Activated T-cell treated with anti-CD3 and anti-CD28 coated beads, Interleukin-2, amount 50 U/mL, for 4 hours (primary cell): ENCODE results near the gene DAP. TPM values are rescaled to one million over a fixed set of nuclear protein-coding genes. Genes with fewer than 3 reads are reported as not detected.
"Not testable (repeated sequence)": the region's sequence is repeated elsewhere in the genome, so short reads cannot be mapped to it uniquely, and the experiment has no call there.

Source experiments
- ATAC-seq, 2 donors: fragments of 200-7000 bp; cut with Tn5 transposase; one replicate each; pipeline ENCODE4 v1.10.0; 2021
- DNase-seq: peaks from one replicate; pipeline ENCODE4 v3.0.0-alpha.2; 2020
- H3K27me3 Mint-ChIP-seq: one replicate; pipeline ENCODE4 v1.8.0; 2021; ENCODE audit warnings: low read depth, mixed read lengths
- H3K36me3 Mint-ChIP-seq: one replicate; pipeline ENCODE4 v1.8.0; 2022; ENCODE audit warnings: mixed read lengths; ENCODE audit not compliant: insufficient read depth
- H3K4me1 Mint-ChIP-seq: one replicate; pipeline ENCODE4 v1.8.0; 2021; ENCODE audit warnings: low read depth, mixed read lengths
- H3K4me3 Mint-ChIP-seq: one replicate; pipeline ENCODE4 v1.8.0; 2021; ENCODE audit warnings: mild to moderate bottlenecking, moderate library complexity, mixed read lengths
- H3K9me3 Mint-ChIP-seq: one replicate; pipeline ENCODE4 v1.8.0; 2021; ENCODE audit warnings: mixed read lengths
- total RNA-seq, 3 donors: library from RNA; stranded (reverse); gene quantifications; one replicate each; pipeline ENCODE4 v1.2.1, GENCODE V29; 2021

DAP gene
- total RNA-seq, 3 donors from 2014 or later = 40.2 to 46.1 (median 42.7) TPM

DNA sequence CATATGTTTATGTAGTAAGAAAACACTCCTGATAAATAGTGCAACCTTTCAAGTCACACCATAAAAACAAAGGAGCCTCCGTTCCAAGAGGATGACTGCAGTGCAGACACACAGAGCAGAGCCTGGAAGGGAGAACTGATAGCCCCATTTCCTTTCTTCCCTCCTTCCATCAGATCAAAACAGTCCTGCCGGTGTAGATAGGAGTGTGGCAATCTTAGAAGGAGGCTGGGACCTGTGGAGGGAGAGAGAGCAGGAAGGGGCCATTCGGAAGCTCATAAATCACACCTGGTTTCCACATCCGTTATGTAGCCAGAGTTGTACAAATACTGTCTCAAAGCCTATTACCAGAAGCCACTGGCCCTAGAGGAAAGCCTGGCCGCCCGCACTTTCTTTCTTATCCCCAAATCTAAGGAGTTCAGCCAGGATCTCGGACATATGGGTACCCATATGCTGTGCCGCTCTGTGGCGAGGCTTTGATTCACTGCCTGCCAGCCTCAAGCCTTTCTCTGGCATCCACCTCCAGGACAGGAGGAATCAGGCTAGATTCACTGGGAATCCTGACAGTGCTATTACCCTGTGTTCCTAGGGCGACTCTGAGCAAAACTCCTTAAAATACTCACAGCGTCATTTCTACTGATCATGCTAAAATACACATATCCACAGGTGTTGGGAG is 26.9 kb downstream of the DAP start:
- no peaks in the 10 kb centered on the region for H3K27me3 Mint-ChIP-seq
- H3K9me3 Mint-ChIP-seq = no peaks in the 10 kb centered on the region
- no peak overlapping the region for H3K4me3 Mint-ChIP-seq
- no peak for DNase-seq
- peaks cover 17% of the 10 kb centered on the region for H3K36me3 Mint-ChIP-seq
- no peak for ATAC-seq
- peaks cover 12% of the 10 kb centered on the region for H3K4me1 Mint-ChIP-seq

DNA sequence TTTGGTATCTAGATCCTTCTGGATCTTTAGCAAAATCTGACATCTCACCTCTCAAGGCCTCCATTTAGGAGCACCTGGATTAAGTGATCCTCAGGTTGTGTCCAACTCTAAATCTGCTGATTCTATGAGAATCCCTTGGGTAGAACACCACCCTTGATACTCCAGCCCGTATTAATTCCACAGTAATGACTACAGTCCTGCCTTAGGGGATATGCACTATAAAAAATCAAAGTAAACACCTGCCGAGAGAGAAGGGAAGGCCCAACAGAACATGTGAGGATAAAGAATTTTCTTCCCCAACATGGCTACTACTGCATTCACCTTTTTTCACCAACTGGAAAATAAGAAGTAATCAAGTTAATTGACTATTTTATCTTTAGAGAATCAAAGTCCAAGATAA is 27.6 kb downstream of the DAP start:
- DNase-seq (no peak), ATAC-seq (no peak)
- Mint-ChIP-seq H3K4me1 (peaks cover 11% of the 10 kb centered on the region), H3K27me3 (no peaks in the 10 kb centered on the region), H3K9me3 (no peaks in the 10 kb centered on the region), H3K36me3 (peaks cover 16% of the 10 kb centered on the region), H3K4me3 (no peak overlapping the region)

DNA sequence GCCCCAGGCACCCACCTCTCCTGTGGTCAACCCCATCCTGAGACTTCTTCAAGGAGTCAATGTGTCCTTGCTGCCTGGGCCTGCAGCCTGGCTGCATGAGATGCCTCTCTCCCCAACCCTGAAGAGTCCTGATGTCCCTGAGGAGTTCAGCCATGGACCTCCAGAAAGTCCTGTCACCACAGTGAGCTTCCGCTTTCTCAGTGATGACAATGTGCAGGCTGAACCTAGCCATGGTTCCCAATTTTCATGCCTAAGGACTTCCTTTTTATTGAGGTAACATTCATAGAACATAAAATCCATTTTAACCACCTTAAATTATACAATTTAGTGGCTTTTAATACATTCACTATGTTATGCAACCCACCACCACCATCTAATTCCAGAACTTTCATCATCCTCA is 29.1 kb downstream of the DAP start:
- H3K27me3 Mint-ChIP-seq = no peaks in the 10 kb centered on the region
- ATAC-seq (no peak), DNase-seq (no peak)
- H3K36me3 Mint-ChIP-seq = peaks cover 17% of the 10 kb centered on the region
- peaks cover 14% of the 10 kb centered on the region for H3K4me1 Mint-ChIP-seq
- no peaks in the 10 kb centered on the region for H3K9me3 Mint-ChIP-seq
- H3K4me3 Mint-ChIP-seq = no peak overlapping the region

DNA sequence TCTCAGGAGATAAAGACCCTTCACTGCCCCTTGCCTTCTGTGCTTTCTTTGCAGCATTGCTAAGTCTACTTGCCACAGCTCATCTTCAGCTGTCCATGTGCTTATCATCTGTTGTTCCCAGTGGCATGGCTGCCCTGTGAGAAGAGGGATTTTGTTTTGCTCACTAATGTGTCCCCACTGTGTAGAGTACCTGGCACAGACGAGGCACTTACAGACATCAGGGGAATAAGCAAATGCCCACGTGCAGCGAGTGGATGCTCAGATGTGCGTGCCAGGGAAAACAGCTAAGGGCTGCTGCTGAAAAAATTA is 31.0 kb downstream of the DAP start:
- no peak overlapping the region for H3K4me3 Mint-ChIP-seq
- H3K36me3 Mint-ChIP-seq = peaks cover 22% of the 10 kb centered on the region
- peaks cover 19% of the 10 kb centered on the region for H3K4me1 Mint-ChIP-seq
- no peaks in the 10 kb centered on the region for H3K27me3 Mint-ChIP-seq
- ATAC-seq (no peak), DNase-seq (no peak)
- no peaks in the 10 kb centered on the region for H3K9me3 Mint-ChIP-seq

DNA sequence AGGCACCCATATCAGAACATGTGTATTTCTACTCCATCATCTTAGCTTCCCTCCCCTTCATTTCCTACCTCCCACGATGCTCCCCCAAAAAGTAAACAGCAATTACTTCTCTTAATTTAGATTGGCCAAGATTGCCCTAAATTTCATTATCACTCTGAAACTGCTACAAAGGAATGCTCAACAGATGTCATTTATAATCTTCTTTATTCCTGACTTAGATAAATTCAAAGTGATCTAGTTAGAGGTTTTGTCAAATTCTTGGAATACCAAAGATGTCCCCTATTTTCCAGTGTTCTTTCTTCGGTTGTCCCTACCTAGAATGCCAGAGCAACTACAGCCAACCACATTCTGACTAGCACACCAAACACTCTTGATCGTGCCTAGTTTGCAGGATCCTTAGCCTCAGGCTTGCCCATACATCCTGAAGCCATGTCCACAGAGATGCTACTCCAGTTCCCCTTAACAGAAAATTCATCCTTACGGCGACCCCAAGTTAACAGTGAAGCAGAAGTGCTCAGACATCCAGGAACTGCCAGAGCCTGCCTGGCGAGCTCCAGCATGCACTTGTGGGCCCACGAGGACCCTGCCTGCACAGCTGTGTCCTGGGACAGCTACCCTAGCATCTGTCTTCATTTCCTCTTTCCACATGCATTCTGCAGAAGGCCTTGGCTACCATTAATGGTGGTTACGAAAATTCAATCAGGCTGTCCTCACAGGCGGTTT is 31.6 kb downstream of the DAP start:
- DNase-seq = no peak
- no peak for ATAC-seq

DNA sequence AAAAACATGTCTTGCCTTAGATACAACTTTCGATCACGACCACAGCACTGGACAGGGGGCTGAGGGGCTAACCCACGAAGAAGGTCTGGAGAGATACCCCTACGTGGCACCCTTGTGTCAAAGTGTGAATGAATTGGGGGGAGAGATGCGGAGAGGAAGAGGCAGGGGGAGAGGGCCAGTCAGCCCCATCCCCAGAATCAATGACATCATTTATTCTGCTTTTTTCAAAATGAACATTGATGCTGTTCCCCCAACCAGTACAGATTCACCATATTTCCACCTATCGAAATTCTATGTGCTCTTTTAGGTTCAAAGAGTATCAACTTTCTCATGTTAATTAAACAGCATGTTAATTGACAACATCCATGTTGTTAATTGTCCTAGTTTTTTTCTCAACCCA is 32.4 kb downstream of the DAP start:
- Mint-ChIP-seq H3K36me3 (peaks cover 22% of the 10 kb centered on the region), H3K27me3 (no peaks in the 10 kb centered on the region), H3K4me1 (peaks cover 19% of the 10 kb centered on the region), H3K9me3 (no peaks in the 10 kb centered on the region), H3K4me3 (no peak overlapping the region)
- DNase-seq (no peak), ATAC-seq (no peak)

More for the DNA sequence above, 31.6 kb downstream of the DAP start:
- Mint-ChIP-seq H3K27me3 (no peaks in the 10 kb centered on the region), H3K9me3 (no peaks in the 10 kb centered on the region), H3K4me1 (peaks cover 19% of the 10 kb centered on the region), H3K4me3 (no peak overlapping the region), H3K36me3 (peaks cover 22% of the 10 kb centered on the region)

DNA sequence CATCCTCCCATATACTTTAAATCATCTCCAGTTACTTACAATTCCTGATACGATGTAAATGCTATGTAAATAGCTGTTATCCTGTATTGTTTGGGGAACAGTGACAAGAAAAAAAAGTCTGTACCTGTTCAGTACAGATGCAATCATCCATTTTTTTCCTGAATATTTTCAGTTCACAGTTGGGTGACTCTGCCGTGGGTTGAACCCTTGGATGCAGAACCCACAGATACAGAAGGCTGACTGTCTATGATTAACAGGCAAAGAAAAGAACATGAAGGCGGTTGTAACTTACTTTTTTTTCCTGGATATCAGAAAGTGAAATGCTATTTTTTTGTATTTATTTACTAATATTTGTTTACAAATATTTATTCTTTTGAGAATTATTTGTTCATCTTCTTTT is 33.2 kb downstream of the DAP start:
- H3K27me3 Mint-ChIP-seq = no peaks in the 10 kb centered on the region
- peaks cover 20% of the 10 kb centered on the region for H3K36me3 Mint-ChIP-seq
- ATAC-seq (no peak), DNase-seq (no peak)
- H3K4me3 Mint-ChIP-seq = no peak overlapping the region
- H3K9me3 Mint-ChIP-seq = no peaks in the 10 kb centered on the region
- H3K4me1 Mint-ChIP-seq = peaks cover 17% of the 10 kb centered on the region

DNA sequence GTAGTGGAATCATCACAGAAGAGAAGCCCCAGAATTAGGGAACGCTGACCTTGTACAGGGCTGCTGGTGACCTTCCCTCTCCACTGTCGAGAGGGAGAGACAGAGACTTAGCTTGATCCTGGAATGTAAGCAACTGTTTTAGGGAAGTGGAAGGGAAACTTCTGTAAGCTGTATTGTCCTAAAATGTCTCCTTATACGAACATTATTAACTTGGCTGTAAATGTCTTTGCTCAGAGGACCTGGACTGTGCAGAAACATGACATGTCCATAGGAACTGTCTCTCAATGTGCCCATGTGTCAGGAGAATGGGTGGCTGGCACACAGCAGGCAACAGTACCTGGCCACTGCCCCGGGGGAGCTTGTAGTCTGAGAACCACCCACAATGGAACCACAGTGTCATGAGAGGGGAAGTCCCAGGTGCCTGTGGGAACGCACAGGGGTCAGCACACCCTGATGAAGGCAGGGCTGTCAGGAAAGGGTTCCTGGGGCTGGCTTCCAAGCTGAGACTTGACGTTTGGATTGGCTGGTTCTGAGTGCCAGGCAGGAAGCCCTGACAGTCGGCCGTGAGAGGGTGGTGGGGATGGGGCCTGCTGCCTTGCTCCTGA is 34.0 kb downstream of the DAP start:
- DNase-seq = no peak
- Mint-ChIP-seq H3K9me3 (no peaks in the 10 kb centered on the region), H3K4me1 (peaks cover 14% of the 10 kb centered on the region), H3K27me3 (no peaks in the 10 kb centered on the region), H3K36me3 (peaks cover 22% of the 10 kb centered on the region), H3K4me3 (no peak overlapping the region)
- peak in 1 of 2 donors; percentile 14 for ATAC-seq

DNA sequence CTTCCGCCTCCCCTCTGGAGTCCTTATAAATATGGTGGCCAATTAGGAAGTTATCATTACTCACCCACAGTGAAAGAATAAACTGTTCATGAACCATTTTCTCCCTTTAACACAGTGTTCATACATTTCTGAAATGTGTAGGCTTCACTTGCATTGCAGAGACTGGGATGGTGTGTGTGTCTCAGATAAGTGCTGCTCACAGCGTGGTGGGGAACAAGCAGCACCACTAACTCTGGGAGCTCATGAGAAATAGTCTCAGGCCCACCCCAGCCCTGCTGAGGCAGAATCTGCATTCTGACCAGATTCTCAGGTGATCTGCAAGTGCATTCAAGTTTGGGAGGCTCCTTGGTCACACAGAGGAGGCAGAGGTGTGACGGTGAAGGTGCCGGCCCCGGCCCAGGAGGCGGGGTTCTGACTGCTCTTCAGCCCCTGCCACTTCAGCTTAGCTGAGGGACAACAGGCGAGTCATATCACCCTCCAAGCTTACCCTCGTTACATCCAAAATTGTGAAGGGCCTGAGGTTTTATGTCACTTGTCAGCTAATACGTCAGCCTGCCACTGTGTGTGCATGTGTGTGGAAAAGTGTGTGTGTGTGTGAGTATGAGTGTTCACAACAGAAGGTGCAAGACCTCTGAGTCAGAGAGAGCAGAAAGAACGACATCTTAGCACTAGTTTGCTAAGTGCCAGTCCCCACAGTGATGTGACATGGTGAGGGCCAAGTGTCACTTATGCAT is 34.7 kb downstream of the DAP start:
- peaks cover 14% of the 10 kb centered on the region for H3K4me1 Mint-ChIP-seq
- no peaks in the 10 kb centered on the region for H3K27me3 Mint-ChIP-seq
- ATAC-seq (no peak), DNase-seq (no peak)
- no peaks in the 10 kb centered on the region for H3K9me3 Mint-ChIP-seq
- peaks cover 25% of the 10 kb centered on the region for H3K36me3 Mint-ChIP-seq
- no peak overlapping the region for H3K4me3 Mint-ChIP-seq

DNA sequence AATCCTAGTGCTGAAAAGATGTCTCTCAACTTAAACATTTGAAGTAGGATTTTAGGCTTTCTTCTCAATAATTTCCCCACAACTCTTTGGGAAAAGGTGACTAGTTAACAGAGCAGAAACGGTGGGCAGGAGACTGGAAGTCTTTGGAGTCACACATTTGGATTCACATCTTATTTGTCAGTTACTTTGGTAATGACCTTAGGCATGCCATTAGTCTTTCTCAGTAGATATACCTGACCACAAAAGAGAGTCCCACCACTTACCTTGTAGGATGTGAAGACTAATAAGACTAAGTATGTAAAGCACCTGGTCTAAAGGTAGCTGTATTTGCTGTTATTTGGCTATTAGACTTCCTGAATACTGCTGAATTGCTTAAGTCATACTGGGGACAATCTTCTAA is 35.4 kb downstream of the DAP start:
- H3K4me3 Mint-ChIP-seq = no peak overlapping the region
- peaks cover 30% of the 10 kb centered on the region for H3K36me3 Mint-ChIP-seq
- no peak for DNase-seq
- H3K9me3 Mint-ChIP-seq = no peaks in the 10 kb centered on the region
- H3K27me3 Mint-ChIP-seq = no peaks in the 10 kb centered on the region
- ATAC-seq = no peak
- peaks cover 14% of the 10 kb centered on the region for H3K4me1 Mint-ChIP-seq

DNA sequence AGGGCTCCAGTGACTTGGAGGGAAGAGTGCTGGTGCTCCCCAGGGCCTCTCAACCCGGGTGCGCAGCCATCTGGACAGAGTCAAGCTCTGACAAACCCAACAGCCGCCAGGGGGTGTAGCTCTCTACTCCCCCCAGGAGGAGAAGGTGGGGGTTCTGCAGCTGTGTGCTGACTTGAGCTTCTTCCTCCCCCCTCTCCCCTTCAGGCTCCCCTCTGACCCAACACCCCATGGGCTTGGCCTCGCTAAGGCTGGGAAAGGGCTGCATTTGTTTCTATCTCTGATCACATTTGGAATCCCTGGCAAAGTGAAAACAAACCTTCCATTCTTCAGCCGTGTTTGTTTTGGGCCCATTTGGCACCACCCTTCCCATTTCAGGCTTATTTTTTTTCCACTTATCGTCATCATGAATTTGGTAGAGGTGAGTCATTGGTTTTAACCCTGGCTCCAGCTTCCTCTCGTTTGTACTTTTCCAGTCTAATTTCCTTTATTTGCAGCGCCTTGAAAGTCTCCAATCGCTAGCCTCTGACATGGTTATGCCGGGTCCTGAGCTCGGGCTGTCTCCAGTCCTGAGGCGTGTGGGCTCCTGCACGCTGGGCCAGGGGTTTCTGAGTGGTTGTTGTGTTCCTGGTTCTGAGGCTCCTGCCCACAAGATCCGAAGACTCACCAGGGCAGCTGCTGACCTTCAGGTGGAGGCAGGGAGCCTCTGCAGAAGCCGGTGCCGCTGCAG is 36.1 kb downstream of the DAP start:
- Mint-ChIP-seq H3K27me3 (no peaks in the 10 kb centered on the region), H3K36me3 (peaks cover 30% of the 10 kb centered on the region), H3K4me3 (no peak overlapping the region), H3K9me3 (no peaks in the 10 kb centered on the region), H3K4me1 (peaks cover 14% of the 10 kb centered on the region)
- ATAC-seq (no peak), DNase-seq (no peak)

DNA sequence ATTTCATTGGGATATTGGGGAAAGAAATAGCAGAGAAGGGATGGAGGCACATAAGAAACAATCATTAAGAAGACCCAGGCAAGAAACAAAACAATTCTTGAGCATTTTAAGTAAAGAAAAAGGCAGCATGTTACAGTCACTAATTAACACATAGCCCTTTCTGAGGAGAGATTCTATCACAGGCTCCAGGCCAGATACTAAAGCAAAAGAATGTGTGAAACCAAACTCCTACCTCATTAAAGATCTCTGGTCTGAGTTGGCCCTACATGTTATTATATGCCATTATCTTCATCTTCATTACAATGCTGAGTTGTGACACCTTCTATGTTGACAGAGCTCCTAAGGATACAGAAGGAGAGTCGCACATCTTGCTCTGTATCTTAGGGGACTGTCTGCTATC is 37.5 kb downstream of the DAP start:
- no peaks in the 10 kb centered on the region for H3K27me3 Mint-ChIP-seq
- H3K4me3 Mint-ChIP-seq = no peak overlapping the region
- DNase-seq (no peak), ATAC-seq (no peak)
- no peaks in the 10 kb centered on the region for H3K9me3 Mint-ChIP-seq
- H3K36me3 Mint-ChIP-seq = peaks cover 29% of the 10 kb centered on the region
- peaks cover 13% of the 10 kb centered on the region for H3K4me1 Mint-ChIP-seq

DNA sequence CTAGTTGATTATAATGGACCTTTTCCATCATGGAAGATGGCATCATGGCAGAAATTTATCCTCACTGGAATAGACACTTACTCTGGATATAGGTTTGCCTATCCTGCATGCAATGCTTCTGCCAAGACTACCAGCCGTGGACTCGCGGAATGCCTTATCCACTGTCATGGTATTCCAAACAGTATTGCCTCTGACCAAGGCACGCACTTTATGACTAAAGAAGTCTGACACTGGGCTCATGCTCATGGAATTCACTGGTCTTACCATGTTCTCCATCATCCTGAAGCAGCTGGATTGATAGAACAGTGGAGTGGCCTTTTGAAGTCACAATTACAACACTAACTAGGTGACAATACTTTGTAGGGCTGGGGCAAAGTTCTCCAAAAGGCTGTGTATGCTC is 40.3 kb downstream of the DAP start:
- DNase-seq, ATAC-seq, H3K4me3 Mint-ChIP-seq, H3K9me3 Mint-ChIP-seq, H3K27me3 Mint-ChIP-seq, H3K4me1 Mint-ChIP-seq: not testable (repeated sequence)
- H3K36me3 Mint-ChIP-seq = peaks cover 16% of the 10 kb centered on the region

DNA sequence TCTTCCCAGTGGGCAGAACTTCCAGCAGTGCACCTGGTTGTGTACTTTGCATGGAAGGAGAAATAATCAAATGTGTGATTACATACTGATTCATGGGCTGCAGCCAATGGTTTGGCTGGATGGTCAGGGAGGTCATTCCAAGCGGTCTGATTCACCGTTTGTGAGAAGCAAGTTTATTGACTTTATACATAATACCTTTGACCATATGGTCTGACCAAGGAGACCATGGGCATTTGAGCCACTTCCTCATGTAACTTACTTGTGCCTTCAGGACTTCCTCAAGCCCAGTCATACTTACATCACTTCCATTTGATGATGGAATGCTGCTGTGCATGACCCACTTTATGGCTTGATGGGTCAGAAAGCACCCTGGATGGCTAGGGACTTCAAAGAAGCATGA is 41.1 kb downstream of the DAP start:
- Mint-ChIP-seq H3K4me3 (no peak overlapping the region), H3K9me3 (no peaks in the 10 kb centered on the region), H3K27me3 (no peaks in the 10 kb centered on the region), H3K36me3 (peaks cover 21% of the 10 kb centered on the region), H3K4me1 (no peaks in the 10 kb centered on the region)
- ATAC-seq (no peak), DNase-seq (no peak)
